Subcutaneous abdominal adipose tissue (tissue), 5 donors: ENCODE data around the gene ADGRF3.
"Not testable (repeated sequence)": the region's sequence is repeated elsewhere in the genome, so short reads cannot be mapped to it uniquely, and the experiment has no call there.

Source experiments
- H3K27ac ChIP-seq: one replicate; pipeline ENCODE4 v1.7.0; 2013; ENCODE audit warnings: low read depth, mild to moderate bottlenecking, inconsistent platforms, low read length, moderate library complexity
- H3K27me3 ChIP-seq, 5 donors: one replicate each; pipeline ENCODE4 v1.7.0; 2013; ENCODE audit warnings: low read length in 5 of 5, inconsistent platforms in 1 of 5; ENCODE audit not compliant: control insufficient read depth in 5 of 5, insufficient read depth in 4 of 5
- H3K36me3 ChIP-seq, 5 donors: one replicate each; pipeline ENCODE4 v1.7.0; 2013; ENCODE audit warnings: low read length in 5 of 5; ENCODE audit not compliant: control insufficient read depth in 5 of 5, insufficient read depth in 5 of 5
- H3K4me1 ChIP-seq, 5 donors: one replicate each; pipeline ENCODE4 v1.7.0; 2013; ENCODE audit warnings: low read length in 5 of 5, mild to moderate bottlenecking in 3 of 5, moderate library complexity in 1 of 5; ENCODE audit not compliant: control insufficient read depth in 5 of 5, insufficient read depth in 5 of 5
- H3K4me3 ChIP-seq, 5 donors: one replicate each; pipeline ENCODE4 v1.7.0; 2013; ENCODE audit warnings: low read length in 5 of 5, low read depth in 1 of 5
- H3K9ac ChIP-seq, 5 donors: one replicate each; pipeline ENCODE4 v1.7.0; 2013; ENCODE audit warnings: low read length in 5 of 5, mild to moderate bottlenecking in 4 of 5, moderate library complexity in 3 of 5
- H3K9me3 ChIP-seq, 5 donors: one replicate each; pipeline ENCODE4 v1.7.0; 2013; ENCODE audit warnings: low read length in 5 of 5; ENCODE audit not compliant: control insufficient read depth in 5 of 5
- donor health status: healthy.
- donor health status: healthy.
- donor health status: healthy.
- donor health status: healthy.
- donor health status: healthy.

The ADGRF3 gene

GRCh38 chr2:26370909-26371308 lies 24.3 kb upstream of the ADGRF3 start:
- not testable (repeated sequence) for H3K27me3 ChIP-seq, H3K4me3 ChIP-seq, H3K9me3 ChIP-seq, H3K27ac ChIP-seq, H3K9ac ChIP-seq, H3K4me1 ChIP-seq
- H3K36me3 ChIP-seq: peaks cover 19 to 44% (median 25%) of the 10 kb centered on the region in 5 donors

DNA sequence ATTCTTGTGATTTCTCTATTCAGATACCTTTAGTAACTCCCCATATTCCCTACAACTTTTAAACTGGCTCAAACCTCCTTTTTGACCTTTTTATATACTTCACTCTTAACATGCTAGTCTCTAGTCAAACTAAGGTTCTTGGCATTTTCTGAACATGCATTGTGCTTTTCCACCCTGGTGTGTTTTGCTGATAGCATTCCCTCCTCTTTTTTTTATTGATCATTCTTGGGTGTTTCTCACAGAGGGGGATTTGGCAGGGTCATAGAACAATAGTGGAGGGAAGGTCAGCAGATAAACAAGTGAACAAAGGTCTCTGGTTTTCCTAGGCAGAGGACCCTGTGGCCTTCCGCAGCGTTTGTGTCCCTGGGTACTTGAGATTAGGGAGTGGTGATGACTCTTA lies 23.1 kb upstream of the ADGRF3 start:
- not testable (repeated sequence) for H3K4me3 ChIP-seq, H3K4me1 ChIP-seq, H3K9ac ChIP-seq, H3K27me3 ChIP-seq, H3K27ac ChIP-seq, H3K9me3 ChIP-seq
- peaks cover 18 to 34% (median 19%) of the 10 kb centered on the region in 5 donors for H3K36me3 ChIP-seq

DNA sequence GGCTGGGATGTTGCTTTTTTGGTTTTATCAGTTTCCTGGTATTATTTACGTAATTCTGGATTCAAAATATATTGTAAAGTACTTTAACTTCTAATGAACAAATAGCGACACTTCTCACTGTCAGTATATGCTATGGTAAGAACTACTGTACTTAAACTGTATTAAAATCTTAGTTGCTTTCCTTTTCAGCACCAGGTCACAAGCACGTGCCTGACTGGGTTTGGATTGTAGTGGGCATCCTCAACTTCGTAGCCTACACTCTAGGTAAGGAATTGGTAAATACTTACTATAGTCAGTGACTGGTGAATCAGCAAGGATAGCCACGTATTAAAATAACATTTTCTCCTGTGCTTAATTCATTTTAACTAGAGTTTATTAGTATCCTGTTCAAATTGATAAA lies 20.4 kb upstream of the ADGRF3 start:
- no peaks in the 10 kb centered on the region for H3K9me3 ChIP-seq
- no peaks in the 10 kb centered on the region for H3K4me1 ChIP-seq
- H3K27me3 ChIP-seq: no peaks in the 10 kb centered on the region
- no peak overlapping the region for H3K27ac ChIP-seq
- H3K4me3 ChIP-seq: no peak overlapping the region
- peaks cover 9 to 21% (median 11%) of the 10 kb centered on the region in 5 donors for H3K36me3 ChIP-seq
- H3K9ac ChIP-seq: no peak overlapping the region

DNA sequence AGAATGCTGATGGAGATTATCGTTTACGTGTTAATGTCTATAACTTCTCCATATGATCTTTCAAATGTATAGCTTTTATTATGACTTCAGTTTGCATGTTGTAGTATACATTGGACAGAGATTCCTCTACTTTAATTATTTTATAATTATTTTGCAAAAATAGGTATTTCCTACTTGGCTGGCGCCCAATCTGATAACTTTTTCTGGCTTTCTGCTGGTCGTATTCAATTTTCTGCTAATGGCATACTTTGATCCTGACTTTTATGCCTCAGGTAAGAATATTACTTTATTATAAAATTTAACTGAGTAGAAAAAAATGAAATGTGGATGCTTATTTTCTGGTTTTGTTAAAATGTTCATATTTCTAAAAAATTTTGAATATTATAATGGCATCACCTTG lies 18.1 kb upstream of the ADGRF3 start:
- Histone ChIP-seq H3K9ac (no peak overlapping the region), H3K9me3 (no peaks in the 10 kb centered on the region), H3K4me3 (no peak overlapping the region), H3K4me1 (no peaks in the 10 kb centered on the region), H3K36me3 (peaks cover 8 to 17% (median 11%) of the 10 kb centered on the region in 5 donors), H3K27me3 (no peaks in the 10 kb centered on the region), H3K27ac (no peak overlapping the region)

- Histone ChIP-seq H3K27me3 (no peaks in the 10 kb centered on the region), H3K4me1 (no peaks in the 10 kb centered on the region), H3K4me3 (no peak overlapping the region), H3K27ac (no peak overlapping the region), H3K9me3 (no peaks in the 10 kb centered on the region), H3K36me3 (peaks cover 7 to 17% (median 9%) of the 10 kb centered on the region in 5 donors), H3K9ac (no peak overlapping the region)
Measured at GRCh38 chr2:26363958-26364357, 17.4 kb upstream of the ADGRF3 start.

DNA sequence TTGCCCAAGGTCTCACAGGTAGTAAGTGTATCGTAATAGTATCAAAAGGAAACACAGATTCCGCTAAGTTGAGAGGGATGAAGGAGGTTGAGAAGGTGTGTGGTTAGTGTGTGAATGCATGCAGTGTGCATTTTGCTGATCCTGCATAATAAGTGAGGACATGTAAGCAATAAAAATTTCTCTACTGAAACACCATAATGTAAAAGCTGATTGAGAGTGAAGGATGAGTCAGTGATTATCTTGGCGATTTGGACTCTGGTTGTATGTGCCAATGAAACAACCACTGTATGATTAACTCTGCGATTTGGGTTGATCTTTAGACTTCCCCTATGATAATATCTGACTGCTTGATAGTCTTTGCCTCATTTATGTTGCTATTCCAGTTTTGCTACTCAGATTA lies 16.7 kb upstream of the ADGRF3 start:
- no peak overlapping the region for H3K27ac ChIP-seq
- H3K9me3 ChIP-seq: no peaks in the 10 kb centered on the region
- H3K9ac ChIP-seq: no peak overlapping the region
- H3K4me1 ChIP-seq: no peaks in the 10 kb centered on the region
- H3K27me3 ChIP-seq: no peaks in the 10 kb centered on the region
- no peak overlapping the region for H3K4me3 ChIP-seq
- H3K36me3 ChIP-seq: peaks cover 7 to 15% (median 8%) of the 10 kb centered on the region in 5 donors

GRCh38 chr2:26359886-26360473 lies 13.4 kb upstream of the ADGRF3 start:
- Histone ChIP-seq H3K27me3 (no peaks in the 10 kb centered on the region), H3K27ac (no peak overlapping the region), H3K4me3 (no peak overlapping the region), H3K36me3 (peaks cover 0 to 3% (median 0%) of the 10 kb centered on the region in 5 donors), H3K9me3 (no peaks in the 10 kb centered on the region), H3K4me1 (peaks cover 0 to 5% (median 0%) of the 10 kb centered on the region in 5 donors), H3K9ac (no peak overlapping the region)

- no peaks in the 10 kb centered on the region for H3K9me3 ChIP-seq
- no peak overlapping the region for H3K9ac ChIP-seq
- no peak overlapping the region for H3K4me3 ChIP-seq
- no peak overlapping the region for H3K27ac ChIP-seq
- H3K36me3 ChIP-seq: peaks cover 0 to 3% (median 0%) of the 10 kb centered on the region in 5 donors
- H3K4me1 ChIP-seq: peaks cover 0 to 5% (median 0%) of the 10 kb centered on the region in 5 donors
- H3K27me3 ChIP-seq: no peaks in the 10 kb centered on the region
Measured at GRCh38 chr2:26356771-26357170, 10.2 kb upstream of the ADGRF3 start.

DNA sequence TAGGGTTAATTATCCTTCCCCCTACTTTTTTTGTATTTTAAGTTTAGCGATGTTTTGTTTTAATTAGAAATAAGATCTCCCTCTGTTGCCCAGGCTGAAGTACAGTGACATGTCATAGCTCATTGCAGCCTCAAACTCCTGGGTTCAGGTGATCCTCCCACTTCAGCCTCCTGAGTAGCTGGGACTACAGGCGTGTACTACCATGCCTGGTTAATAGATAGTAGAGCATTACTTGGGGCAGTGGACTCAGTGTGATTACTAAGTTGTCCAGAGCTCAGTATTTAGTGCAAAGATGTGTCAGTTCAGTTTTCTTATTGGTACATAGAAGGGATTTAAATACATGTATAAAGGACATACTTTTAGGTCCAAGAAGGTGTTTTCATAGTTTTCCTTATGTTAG lies 9.5 kb upstream of the ADGRF3 start:
- no peak overlapping the region for H3K27ac ChIP-seq

DNA sequence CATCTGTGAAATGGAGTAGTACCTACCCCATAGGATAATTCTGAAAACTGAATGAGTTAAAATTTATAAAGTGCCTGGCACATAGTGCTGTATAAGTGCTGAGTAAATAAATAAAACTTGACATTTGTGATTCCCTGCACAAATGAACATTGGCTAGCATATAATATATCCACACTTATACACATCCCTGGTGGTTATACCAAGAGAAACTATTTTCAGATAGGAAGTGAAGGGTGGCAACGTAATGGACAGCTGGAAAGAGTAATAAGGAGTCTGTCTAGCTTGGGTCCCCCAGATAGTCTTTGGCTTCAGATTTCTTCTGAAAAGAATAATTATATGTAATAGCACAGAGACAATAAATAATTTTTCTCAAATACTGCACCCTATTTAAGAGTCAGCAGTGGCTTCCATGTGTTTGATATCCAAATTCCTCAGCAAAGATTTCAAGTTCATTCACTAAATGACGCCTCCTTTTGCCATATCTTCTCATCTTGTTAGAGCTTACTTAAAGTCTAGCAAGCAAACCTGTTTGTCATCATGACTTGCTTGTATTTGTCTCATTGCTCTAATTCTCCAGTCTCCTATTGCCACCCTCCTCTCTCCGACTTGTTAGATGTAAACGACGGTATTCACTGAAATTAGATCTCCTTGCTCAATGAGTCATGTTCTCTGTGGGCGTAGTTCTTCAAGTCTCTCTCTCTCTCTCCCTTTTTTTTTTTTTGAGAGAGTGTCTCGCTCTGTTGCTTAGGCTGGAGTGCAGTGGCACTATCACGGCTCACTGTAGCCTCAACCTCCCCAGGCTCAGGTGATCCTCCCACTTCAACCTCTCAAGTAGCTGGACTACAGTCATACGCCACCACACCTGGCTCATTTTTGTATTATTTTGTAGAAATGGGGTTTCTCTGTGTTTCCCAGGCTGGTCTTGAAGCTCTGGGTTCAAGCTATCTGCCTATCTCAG lies 8.7 kb upstream of the ADGRF3 start:
- Histone ChIP-seq H3K27ac (no peak overlapping the region), H3K36me3 (peaks cover 0 to 3% (median 0%) of the 10 kb centered on the region in 5 donors), H3K9ac (no peak overlapping the region), H3K4me3 (no peak overlapping the region), H3K9me3 (no peaks in the 10 kb centered on the region), H3K27me3 (no peaks in the 10 kb centered on the region), H3K4me1 (peaks cover 0 to 5% (median 0%) of the 10 kb centered on the region in 5 donors)

More for the DNA sequence above, 9.5 kb upstream of the ADGRF3 start:
- no peak overlapping the region for H3K4me3 ChIP-seq
- no peak overlapping the region for H3K9ac ChIP-seq
- H3K9me3 ChIP-seq: no peaks in the 10 kb centered on the region
- H3K27me3 ChIP-seq: no peaks in the 10 kb centered on the region
- H3K4me1 ChIP-seq: peaks cover 0 to 5% (median 0%) of the 10 kb centered on the region in 5 donors
- peaks cover 0 to 3% (median 0%) of the 10 kb centered on the region in 5 donors for H3K36me3 ChIP-seq
